Liver (tissue), 9 donors: Measurements from ENCODE around the gene GPR132. TPM values are rescaled to one million over a fixed set of nuclear protein-coding genes. Genes with fewer than 3 reads are reported as not detected.

Experiments
- DNase-seq: peaks from one replicate; pipeline ENCODE4 v3.0.0-alpha.2; 2017; ENCODE audit warnings: low spot score
- H3K27ac ChIP-seq, 2 donors: one replicate each; pipeline ENCODE4 v1.7.0; 2013; ENCODE audit warnings: inconsistent platforms in 2 of 2, low read length in 2 of 2, control low read depth in 1 of 2, low read depth in 1 of 2, mild to moderate bottlenecking in 1 of 2
- H3K27me3 ChIP-seq, 4 donors: one replicate each; pipeline versions ENCODE4 v1.6.1 to v1.7.0; 2013; ENCODE audit warnings: low read length in 3 of 4, inconsistent platforms in 1 of 4, mild to moderate bottlenecking in 1 of 4, moderate library complexity in 1 of 4; ENCODE audit not compliant: control insufficient read depth in 4 of 4, insufficient read depth in 4 of 4
- H3K36me3 ChIP-seq, 4 donors: one replicate each; pipeline versions ENCODE4 v1.6.1 to v1.7.0; 2013; ENCODE audit warnings: low read length in 3 of 4, mild to moderate bottlenecking in 3 of 4, low read depth in 1 of 4, moderate library complexity in 1 of 4; ENCODE audit not compliant: control insufficient read depth in 4 of 4, insufficient read depth in 3 of 4
- H3K4me1 ChIP-seq, 4 donors: one replicate each; pipeline versions ENCODE4 v1.6.1 to v1.7.0; 2013; ENCODE audit warnings: low read length in 3 of 4, mild to moderate bottlenecking in 3 of 4, moderate library complexity in 1 of 4; ENCODE audit not compliant: control insufficient read depth in 4 of 4, insufficient read depth in 4 of 4
- H3K4me3 ChIP-seq, 3 donors: one replicate each; pipeline versions ENCODE4 v1.6.1 to v1.7.0; 2013; ENCODE audit warnings: low read length in 3 of 3, control low read depth in 1 of 3, low read depth in 1 of 3, mild to moderate bottlenecking in 1 of 3
- H3K9ac ChIP-seq, 2 donors: one replicate each; pipeline ENCODE4 v1.7.0; 2013; ENCODE audit warnings: low read length in 2 of 2, mild to moderate bottlenecking in 2 of 2, moderate library complexity in 2 of 2, control low read depth in 1 of 2, low read depth in 1 of 2
- H3K9me3 ChIP-seq, 4 donors: one replicate each; pipeline versions ENCODE4 v1.6.1 to v1.7.0; 2013; ENCODE audit warnings: low read length in 3 of 4; ENCODE audit not compliant: control insufficient read depth in 4 of 4
- ATF3 ChIP-seq: IDR thresholded peaks from 2 replicates; pipeline ENCODE4 v1.6.1; 2016; ENCODE audit warnings: antibody characterized with exemption
- CTCF ChIP-seq: fragments of 150-350 bp; IDR thresholded peaks from 2 replicates; pipeline ENCODE4 v1.5.1; 2017; ENCODE audit warnings: improper control_type of control experiment, low read depth, low read length; ENCODE audit not compliant: missing input control
- EGR1 ChIP-seq, 2 donors: IDR thresholded peaks; 2 replicates each; pipeline ENCODE4 v1.6.1; 2016 to 2018; ENCODE audit warnings: antibody characterized with exemption in 2 of 2, low read depth in 2 of 2
- FOXA1 ChIP-seq: IDR thresholded peaks from 2 replicates; pipeline ENCODE4 v1.6.1; 2016; ENCODE audit warnings: antibody characterized with exemption
- FOXA2 ChIP-seq: IDR thresholded peaks from 2 replicates; pipeline ENCODE4 v1.6.1; 2016; ENCODE audit warnings: antibody characterized with exemption
- GABPA ChIP-seq, 2 donors: IDR thresholded peaks in 1 of 2; conservative IDR thresholded peaks in 1 of 2; 2 replicates each; pipeline ENCODE4 v1.6.1; 2016; ENCODE audit warnings: antibody characterized with exemption in 2 of 2, mild to moderate bottlenecking in 1 of 2, moderate library complexity in 1 of 2
- HNF4A ChIP-seq, 2 donors: conservative IDR thresholded peaks; 2 replicates each; pipeline ENCODE4 v1.6.1; 2016; ENCODE audit warnings: antibody characterized with exemption in 2 of 2, mild to moderate bottlenecking in 2 of 2
- HNF4G ChIP-seq: IDR thresholded peaks from 2 replicates; pipeline ENCODE4 v1.6.1; 2016; ENCODE audit warnings: antibody characterized with exemption
- JUND ChIP-seq, 2 donors: IDR thresholded peaks; 2 replicates each; pipeline ENCODE4 v1.6.1; 2016; ENCODE audit warnings: antibody characterized with exemption in 2 of 2
- MAX ChIP-seq: IDR thresholded peaks from 2 replicates; pipeline ENCODE4 v1.6.1; 2016; ENCODE audit warnings: antibody characterized with exemption
- NR2F2 ChIP-seq: IDR thresholded peaks from 2 replicates; pipeline ENCODE4 v1.6.1; 2016; ENCODE audit warnings: antibody characterized with exemption
- RAD21 ChIP-seq, 2 donors: IDR thresholded peaks; 2 replicates each; pipeline ENCODE4 v1.6.1; 2016; ENCODE audit warnings: antibody characterized with exemption in 2 of 2, mild to moderate bottlenecking in 2 of 2
- RXRA ChIP-seq, 2 donors: IDR thresholded peaks; 2 replicates each; pipeline ENCODE4 v1.6.1; 2017 to 2018; ENCODE audit warnings: antibody characterized with exemption in 2 of 2, mild to moderate bottlenecking in 1 of 2
- SP1 ChIP-seq: IDR thresholded peaks from 2 replicates; pipeline ENCODE4 v1.6.1; 2018; ENCODE audit warnings: antibody characterized with exemption, mild to moderate bottlenecking
- TAF1 ChIP-seq: conservative IDR thresholded peaks from 2 replicates; pipeline ENCODE4 v1.6.1; 2016; ENCODE audit warnings: antibody characterized with exemption, mild to moderate bottlenecking
- YY1 ChIP-seq: IDR thresholded peaks from 2 replicates; pipeline ENCODE4 v1.6.1; 2016; ENCODE audit warnings: antibody characterized with exemption, mild to moderate bottlenecking
- ZBTB33 ChIP-seq: IDR thresholded peaks from 2 replicates; pipeline ENCODE4 v1.6.1; 2016; ENCODE audit warnings: antibody characterized with exemption
- WGBS: extraction: QIAGEN DNeasy Blood & Tissue Kit; methylation state at CpG from one replicate; pipeline ENCODE4 v1.1.7; 2013; 5-methylcytosine and 5-hydroxymethylcytosine counted together
- polyA plus RNA-seq, 2 donors: library from polyadenylated mRNA; stranded (reverse) in 1 of 2; unstranded in 1 of 2; fragments of 200-250 nt in 1 of 2; fragments of >200 nt in 1 of 2; fragmentation: Nextera tagmentation in 1 of 2; extraction: Ambion mirVana in 1 of 2; gene quantifications; one replicate each; pipeline versions ENCODE4 v1.2.1 to v1.2.3, GENCODE V29; 2013 to 2015
- total RNA-seq, 2 donors: library from RNA; depleted of rRNA; stranded (reverse); fragments of >200 nt; gene quantifications; one replicate each; pipeline ENCODE4 v1.2.3, GENCODE V29; 2014
- donor health status: healthy.
- donor health status: healthy.
- donor health status: healthy.
- donor health status: healthy.
- donor health status: healthy.

Gene GPR132
- total and polyA plus RNA-seq, 4 donors = 0.32 to 1.2 (median 0.75) TPM

- TF ChIP-seq EGR1 (IDR thresholded peaks at IDR 0.05; ENCODE audit: low read depth in 2 of 2) (no peak), JUND (IDR thresholded peaks at IDR 0.05) (no peak), RAD21 (IDR thresholded peaks at IDR 0.05) (no peak)
Observed at GRCh38 chr14:105014631-105015030, 50.6 kb downstream of the GPR132 start (continued).

- TF ChIP-seq HNF4A (conservative IDR thresholded peaks at IDR 0.05) (no peak), MAX (no peak), CTCF (no peak), FOXA1 (no peak), HNF4G (no peak), RAD21 (IDR thresholded peaks at IDR 0.05) (no peak), GABPA (IDR thresholded peaks at IDR 0.05 in 1 of 2, conservative IDR thresholded peaks at IDR 0.05 in 1 of 2) (no peak), JUND (IDR thresholded peaks at IDR 0.05) (no peak), RXRA (IDR thresholded peaks at IDR 0.05) (no peak), NR2F2 (no peak), ZBTB33 (no peak)
- no peaks in the 10 kb centered on the region for H3K27me3 ChIP-seq
- H3K4me3 ChIP-seq = no peak overlapping the region
- H3K9me3 ChIP-seq = no peaks in the 10 kb centered on the region
- no peaks in the 10 kb centered on the region for H3K4me1 ChIP-seq
- H3K27ac ChIP-seq = no peak overlapping the region
- no peak overlapping the region for H3K9ac ChIP-seq
- peaks cover 0 to 15% (median under 1%) of the 10 kb centered on the region in 4 donors for H3K36me3 ChIP-seq
- 92% methylated on average over 9 of the region's 9 CpGs for WGBS
- DNase-seq = no peak
Observed at GRCh38 chr14:105014032-105014431, 51.2 kb downstream of the GPR132 start.

- Histone ChIP-seq H3K36me3 (peaks cover 0 to 15% (median under 1%) of the 10 kb centered on the region in 4 donors), H3K4me3 (no peak overlapping the region), H3K9ac (no peak overlapping the region), H3K9me3 (no peaks in the 10 kb centered on the region), H3K27ac (no peak overlapping the region), H3K4me1 (no peaks in the 10 kb centered on the region), H3K27me3 (no peaks in the 10 kb centered on the region)
- 64% methylated on average over 8 of the region's 8 CpGs for WGBS
- no peak for DNase-seq
- TF ChIP-seq ZBTB33 (no peak), NR2F2 (no peak), EGR1 (IDR thresholded peaks at IDR 0.05; ENCODE audit: low read depth in 2 of 2) (no peak), MAX (no peak), HNF4A (conservative IDR thresholded peaks at IDR 0.05) (no peak), FOXA1 (no peak), JUND (IDR thresholded peaks at IDR 0.05) (no peak), RAD21 (IDR thresholded peaks at IDR 0.05) (no peak), SP1 (no peak), CTCF (no peak), YY1 (no peak), HNF4G (no peak), GABPA (IDR thresholded peaks at IDR 0.05 in 1 of 2, conservative IDR thresholded peaks at IDR 0.05 in 1 of 2) (no peak), RXRA (IDR thresholded peaks at IDR 0.05) (no peak), FOXA2 (no peak), ATF3 (no peak), TAF1 (no peak)
Observed at GRCh38 chr14:105013150-105013785, 52.0 kb downstream of the GPR132 start.
